Measurements from ENCODE around the gene HRCT1.
"Not testable (repeated sequence)": the region's sequence is repeated elsewhere in the genome, so short reads cannot be mapped to it uniquely, and the experiment has no call there.

The HRCT1 gene

DNA sequence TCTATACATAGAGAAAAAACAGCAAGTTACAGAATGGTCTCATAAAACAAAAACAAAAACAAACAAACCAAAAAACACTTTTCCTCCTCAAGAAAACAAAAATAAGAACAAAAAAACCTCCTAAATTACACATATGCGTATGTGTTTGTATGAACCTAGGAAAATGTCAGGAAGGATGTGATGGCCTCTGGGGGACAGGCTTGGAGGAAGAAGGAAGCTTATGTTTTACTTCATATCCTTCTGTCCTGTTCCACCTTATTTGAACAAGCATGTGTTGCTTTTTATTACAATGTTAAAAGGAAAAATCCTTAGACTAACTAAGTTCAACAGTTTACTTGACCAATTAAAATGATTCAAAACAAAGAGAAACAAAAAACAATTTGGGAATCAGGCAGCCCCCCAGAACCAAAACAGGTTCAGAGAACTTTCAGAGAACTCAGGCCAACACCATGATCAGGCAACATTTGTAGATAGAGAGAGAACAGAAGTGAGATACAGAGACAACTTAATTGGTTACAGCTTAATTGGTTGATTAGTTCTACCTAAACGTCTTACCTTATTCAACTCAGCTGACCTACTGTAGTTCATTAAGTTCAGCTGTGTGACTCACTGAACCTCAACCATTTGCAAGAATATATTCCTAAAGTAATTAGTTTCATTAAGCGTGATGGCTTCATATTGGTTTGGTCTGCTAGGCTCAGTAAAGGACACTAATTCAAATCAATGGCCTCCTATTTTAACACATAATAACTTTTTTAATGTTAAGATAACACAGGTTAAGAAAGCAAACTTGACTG is 13.4 kb downstream of the HRCT1 start:
- no peak for DNase-seq

DNA sequence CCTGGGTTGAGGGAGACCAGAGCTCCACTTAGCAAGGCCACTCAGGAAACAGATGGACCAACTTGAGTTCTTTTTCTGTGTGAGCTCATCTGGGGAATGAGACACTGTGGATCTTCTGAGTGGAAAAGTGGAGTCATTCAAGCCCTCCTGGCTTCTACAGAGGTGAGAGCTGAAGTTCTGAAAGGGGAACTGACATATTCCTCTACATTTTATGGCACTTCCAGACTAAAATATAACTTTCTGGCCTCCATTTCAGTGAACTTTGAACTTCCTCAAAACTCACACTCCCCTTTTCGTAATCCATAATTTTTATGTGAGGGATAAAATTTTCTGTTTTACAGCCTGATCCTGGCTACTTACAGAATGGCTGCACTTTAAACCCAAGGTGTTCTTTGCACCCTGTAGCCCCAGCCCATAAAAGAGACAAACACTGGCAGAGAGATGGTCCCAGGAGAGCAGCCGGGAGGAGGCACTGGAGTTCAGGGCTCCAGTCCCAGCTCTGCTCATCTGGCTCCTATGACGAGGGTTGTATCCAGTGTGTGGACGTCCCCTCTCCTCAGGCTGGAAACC is 14.1 kb downstream of the HRCT1 start:
- no peak for DNase-seq

DNA sequence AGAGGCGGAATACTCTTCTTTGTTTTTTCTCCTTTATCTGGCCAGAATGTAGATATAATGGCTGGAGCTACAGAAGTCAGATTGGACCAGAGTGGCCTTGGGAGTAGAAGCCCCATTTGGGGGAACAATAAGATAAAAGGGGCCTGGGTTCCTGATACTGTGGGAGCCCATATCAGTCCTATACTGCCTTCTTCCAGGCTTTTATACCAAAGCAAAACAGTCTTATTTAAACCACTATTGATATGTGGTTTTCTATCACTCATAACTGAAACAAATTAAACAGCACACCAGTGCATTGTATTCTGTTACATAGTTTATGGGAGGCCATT is 17.6 kb downstream of the HRCT1 start:
- no peak for DNase-seq

DNA sequence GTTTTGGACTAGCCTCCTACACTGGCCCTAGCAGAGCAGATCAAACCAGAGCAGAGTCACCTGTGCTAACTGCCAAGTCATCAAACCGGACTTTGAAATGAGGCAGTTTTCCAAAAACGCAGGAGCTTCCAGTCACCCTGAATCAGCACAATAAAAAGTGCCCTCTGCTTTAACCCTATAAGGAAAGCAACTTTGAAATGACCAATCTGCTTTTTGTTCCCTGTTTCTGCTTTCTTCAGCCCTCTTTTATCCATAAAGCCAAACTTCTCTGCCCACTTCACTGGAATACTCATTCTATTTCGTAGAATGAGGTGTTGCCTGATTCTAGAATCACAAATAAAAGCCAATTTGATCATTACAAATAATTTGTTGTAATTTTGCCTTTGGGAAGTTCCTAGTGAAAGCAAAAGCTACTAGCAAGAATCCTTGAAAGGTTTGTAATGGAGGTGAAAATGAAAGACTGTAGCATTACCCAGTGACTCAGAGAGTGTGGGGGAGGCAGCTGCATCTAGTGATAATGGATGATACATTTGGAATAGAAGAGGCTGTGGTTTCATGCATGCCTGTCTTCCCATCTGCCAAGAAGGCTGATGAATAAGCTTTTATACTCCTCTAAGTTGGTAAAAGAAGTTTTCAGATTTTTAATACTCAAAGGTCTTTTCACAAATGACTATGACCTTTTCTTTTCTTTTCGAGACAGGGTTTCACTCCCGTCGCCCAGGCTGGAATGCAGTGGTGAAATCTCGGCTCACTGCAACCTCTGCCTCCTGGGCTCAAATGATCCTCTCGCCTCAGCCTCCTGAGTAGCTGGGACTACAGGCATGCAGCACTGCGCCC is 18.1 kb downstream of the HRCT1 start:
- DNase-seq, result no peak

DNA sequence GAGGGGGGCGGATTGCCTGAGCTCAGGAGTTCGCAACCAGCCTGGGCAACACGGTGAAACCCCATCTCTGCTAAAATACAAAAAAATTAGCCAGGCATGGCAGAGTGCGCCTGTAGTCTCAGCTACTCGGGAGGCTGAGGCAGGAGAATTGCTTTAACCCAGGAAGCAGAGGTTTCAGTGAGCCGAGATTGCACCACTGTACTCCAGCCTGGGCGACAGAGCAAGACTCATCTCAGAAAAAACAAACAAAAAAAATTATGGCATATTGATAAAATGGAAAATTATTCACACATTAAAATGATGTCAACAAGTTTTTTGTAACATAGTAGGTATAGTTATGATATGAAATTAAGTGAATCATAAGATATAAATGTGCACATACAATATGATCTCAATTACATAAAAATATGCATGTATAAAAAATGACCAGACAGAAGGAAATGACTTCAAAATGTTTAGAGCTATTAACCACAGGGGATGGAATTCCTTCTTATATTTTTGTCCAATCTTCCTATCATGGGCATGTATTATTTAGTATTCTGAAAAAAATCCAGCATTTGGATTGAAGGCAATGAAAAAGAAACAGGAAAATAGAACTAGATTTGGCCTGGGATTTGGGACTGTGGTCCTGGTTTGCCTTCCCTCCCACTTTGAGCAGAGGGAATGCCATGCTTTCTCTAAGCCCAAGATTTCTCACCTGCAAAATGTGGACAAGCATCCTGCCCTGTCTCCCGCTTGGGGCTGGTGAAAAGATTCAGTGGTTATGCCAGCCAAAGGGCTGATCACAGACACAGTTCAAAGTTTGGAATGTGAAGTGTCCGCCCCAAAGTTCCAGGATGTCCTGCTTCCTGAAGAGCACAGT is 22.8 kb downstream of the HRCT1 start:
- DNase-seq, result no peak

DNA sequence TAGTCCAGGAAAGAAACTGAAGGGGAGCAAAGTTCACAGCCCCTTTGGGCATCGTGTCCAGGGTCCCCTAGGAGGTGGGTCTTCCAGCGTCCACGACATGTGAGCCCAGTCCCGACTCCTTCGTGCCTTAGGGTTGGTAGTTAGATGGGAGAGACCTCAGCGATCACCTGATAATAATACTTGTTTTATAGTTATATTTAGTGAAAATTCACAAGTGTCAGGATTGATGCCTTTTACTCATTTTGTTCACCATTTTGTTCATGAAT is 23.4 kb downstream of the HRCT1 start:
- DNase-seq, result no peak

DNA sequence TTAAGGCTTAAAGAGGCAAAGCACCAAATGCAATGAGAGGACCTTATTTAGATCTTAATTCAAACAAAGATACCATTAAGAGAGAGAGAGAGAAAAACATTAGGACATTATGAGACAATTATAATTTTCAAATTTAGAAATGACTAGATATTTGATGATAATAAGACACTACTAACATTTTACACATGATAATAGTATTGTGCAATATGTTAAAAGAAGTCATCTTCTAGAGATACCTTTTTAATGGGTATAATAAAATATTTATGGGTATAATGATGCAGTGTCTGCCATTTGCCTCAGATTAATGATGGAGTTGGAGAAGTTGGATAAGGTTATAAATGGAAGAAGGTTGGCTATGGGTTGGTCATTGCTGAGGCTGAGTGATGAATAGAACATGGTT is 24.5 kb downstream of the HRCT1 start:
- no peak for DNase-seq

DNA sequence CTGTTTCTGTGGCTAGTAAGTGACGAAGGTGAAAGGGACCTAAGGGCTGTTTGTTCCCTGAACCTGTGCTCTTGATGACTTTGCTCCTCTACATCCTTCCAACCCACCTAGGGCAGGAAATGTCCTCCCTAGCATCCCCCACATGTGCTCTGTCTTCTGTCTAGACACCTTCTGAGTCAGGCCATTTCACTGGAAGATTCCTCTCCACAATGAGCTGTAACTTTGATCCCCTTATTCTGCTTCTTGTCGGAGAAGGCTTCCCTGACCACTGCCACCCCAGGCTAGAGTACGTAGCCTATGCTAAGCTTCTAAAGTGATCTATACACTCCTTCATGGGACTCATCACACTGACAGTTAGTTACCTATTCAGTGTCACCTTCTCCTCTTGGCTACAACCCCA is 25.0 kb downstream of the HRCT1 start:
- no peak for DNase-seq

DNA sequence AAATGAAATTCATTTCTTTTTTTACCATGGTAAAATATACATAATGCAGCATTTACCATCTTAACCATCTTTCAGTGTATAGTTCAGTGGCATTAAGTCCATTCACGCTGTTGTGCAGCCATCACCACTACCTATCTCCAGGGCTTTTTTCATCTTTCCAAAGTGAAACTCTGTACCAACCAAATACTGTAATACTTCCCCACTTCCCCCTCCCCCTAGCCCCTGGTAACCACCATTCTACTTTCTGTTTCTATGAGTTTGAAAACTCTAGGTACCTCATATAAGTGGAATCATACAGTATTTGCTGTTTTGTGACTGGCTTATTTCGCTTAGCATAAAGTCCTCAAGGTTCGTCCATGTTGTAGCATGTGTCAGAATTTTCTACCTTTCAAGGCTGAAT is 26.7 kb downstream of the HRCT1 start:
- no peak for DNase-seq

DNA sequence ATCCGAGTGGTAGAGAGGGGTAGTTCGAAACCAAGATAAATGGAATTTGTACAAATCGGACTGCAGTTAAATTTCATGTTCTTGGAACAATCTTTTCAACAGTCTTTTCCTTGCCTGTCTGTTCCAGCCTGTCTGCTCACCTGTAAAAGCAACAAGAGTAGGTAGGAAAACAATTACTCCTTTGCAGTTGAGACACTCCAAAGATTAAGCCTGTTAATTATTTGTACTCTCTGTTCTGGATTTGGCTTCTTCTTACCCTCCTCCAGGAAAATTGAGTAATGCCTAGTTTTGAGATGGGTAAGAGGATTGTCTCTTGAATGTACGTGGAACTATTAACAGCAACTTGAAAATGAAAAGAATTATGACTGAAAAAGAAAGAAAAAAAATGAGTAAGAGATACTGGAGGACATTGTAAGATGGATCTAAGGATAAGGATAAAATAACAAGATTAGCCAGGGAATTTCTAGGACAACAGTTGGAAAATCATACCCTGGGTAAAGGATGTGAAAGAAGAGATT is 27.6 kb downstream of the HRCT1 start:
- no peak for DNase-seq

DNA sequence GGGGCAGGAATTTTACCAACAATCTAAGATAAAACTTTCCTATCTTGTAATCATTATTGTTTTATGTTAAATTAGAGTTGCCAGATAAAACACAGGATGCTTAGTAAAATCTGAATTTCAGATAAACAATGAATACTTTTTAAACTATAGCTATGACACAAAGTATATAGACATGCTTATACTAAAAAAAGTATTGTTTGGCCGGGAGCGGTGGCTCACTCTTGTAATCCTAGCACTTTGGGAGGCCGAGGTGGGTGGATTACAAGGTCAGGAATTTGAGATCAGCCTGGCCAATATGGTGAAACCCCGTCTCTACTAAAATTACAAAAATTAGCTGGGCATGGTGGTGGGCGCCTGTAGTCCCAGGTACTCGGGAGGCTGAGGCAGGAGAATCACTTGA is 28.1 kb downstream of the HRCT1 start:
- DNase-seq, result not testable (repeated sequence)

DNA sequence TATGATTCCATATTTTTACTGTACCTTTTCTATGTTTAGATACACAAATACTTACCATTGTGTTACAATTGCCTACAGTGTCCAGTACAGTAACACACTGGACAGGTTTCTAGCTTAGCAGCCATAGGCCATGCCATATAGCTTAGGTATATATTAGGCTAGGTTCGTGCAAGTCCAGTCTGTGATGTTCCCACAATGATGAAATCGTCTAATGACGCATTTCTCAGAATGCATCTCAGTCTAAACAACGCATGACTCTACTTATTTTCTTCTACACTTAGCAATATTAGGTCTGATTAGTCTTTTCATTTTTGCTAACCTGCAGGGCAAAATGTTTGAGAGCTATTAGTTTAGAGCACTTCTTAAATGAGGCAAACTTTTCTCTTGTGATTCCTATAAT is 29.3 kb downstream of the HRCT1 start:
- DNase-seq, result no peak

DNA sequence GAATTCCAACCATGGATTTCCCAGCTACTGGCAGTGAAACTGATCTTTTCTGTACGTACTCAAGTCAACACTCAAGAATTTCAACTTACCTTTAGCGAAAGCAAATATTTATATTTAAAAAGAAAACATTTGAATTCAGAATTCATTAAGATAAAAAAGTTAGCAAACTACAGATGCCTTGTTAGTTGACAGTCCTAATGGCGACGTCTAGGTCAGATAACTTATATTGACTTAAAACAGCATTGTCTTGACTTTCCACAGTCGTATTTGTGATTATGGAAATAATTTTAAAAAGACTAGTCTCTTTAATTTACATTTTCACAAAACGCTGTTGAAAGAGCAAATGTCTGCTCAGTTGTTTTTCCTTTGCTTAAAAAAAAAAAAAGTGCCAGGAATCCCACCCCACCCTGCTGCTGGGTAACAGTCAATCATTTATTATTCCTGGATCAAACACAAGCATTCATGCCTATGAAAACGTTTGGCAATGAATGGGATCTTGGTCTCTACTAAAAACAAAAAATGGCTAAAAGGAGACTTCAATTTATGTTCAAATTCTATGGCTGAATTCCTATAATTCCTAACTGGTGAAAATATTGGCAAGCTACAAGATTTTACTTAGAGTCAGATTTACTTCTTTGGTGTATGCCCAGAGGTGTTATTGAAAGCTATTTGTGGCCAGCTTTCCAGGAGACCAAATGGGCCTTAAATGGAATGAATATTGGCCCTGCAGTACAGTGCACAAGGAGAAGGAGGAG is 29.9 kb downstream of the HRCT1 start:
- no peak for DNase-seq

DNA sequence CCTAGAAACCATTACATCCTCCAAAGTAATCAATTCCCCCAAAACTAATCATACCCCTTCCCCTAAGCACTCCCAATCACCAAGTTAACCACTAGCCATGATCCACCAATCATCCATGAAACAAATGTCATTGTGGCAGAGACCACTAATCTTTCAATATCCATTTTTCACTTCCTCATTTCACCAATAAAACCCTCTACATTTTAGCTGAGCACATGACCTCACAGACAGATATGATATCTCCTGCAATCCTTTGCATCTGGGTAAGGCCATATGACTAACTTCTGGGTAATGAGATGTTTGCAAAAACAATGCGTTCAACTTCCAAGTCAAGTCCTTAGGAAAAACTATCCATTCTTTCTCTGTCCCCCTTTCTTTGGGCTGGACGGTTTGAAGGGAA is 31.2 kb downstream of the HRCT1 start:
- no peak for DNase-seq

DNA sequence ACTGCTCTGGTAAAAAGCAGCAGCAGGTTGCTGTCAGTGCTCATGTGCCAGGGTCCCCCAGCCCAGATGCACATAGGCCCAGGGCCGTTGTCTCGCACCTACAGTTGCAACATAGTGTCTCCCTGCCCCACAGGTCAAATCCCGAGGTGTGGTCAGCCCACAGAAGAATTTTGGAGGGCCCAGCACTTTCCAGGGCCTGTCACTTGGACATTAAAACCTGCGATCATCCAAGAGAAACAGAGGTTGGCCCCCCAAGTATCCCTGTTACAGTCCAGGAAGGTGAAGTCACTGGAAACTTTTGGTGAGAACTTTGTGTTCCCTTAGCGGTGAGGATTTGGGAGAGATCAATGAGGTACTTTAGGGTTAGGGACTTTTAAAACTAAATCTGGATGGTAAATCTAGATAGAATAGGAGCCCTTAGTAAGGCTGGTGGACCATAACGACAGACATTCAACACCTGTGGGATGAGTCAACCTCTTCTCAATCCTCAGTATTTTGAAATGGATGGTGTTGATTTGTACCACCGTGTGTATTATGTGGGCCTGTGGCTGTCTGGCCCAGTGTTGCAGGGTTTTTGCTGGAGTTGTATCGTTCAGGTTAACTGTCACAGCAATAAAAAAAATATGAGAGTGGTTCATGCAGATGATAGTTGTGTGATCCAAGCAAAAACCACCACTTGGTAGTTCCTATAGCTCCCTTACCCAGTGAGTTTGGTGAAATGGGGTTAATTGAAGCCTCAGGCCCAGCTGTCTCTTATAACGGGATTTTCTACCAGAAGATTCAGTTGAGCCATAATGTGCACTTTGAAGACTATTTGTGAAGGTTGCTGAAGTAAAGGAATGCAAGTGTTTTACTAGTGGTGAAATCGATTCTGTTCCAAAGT is 32.7 kb downstream of the HRCT1 start:
- DNase-seq, result no peak

DNA sequence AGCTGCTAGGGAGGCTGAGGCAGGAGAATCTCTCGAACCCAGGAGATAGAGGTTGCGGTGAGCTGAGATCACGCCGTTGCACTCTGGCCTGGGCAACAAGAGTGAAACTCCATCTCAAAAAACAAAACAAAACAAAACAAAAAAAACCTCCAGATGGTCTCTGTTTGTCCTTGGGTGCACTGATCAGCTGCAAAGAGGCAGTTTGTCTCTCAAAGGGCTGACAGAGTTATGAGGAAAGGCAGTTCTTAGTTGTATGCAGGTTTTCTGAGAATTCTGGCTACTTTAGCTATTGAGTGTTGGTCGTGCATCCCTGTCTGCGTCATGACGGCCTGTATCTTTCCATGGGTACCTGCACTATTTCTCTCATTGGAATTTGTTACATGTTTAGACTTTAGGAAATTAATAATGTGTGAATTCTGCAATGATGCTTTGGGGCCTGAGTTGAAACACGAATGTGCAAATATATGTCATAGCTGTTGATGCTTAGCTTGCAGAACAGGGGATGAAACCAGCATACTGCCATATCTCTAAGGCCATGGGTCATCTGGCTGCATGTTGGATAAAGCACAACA is 33.8 kb downstream of the HRCT1 start:
- no peak for DNase-seq

DNA sequence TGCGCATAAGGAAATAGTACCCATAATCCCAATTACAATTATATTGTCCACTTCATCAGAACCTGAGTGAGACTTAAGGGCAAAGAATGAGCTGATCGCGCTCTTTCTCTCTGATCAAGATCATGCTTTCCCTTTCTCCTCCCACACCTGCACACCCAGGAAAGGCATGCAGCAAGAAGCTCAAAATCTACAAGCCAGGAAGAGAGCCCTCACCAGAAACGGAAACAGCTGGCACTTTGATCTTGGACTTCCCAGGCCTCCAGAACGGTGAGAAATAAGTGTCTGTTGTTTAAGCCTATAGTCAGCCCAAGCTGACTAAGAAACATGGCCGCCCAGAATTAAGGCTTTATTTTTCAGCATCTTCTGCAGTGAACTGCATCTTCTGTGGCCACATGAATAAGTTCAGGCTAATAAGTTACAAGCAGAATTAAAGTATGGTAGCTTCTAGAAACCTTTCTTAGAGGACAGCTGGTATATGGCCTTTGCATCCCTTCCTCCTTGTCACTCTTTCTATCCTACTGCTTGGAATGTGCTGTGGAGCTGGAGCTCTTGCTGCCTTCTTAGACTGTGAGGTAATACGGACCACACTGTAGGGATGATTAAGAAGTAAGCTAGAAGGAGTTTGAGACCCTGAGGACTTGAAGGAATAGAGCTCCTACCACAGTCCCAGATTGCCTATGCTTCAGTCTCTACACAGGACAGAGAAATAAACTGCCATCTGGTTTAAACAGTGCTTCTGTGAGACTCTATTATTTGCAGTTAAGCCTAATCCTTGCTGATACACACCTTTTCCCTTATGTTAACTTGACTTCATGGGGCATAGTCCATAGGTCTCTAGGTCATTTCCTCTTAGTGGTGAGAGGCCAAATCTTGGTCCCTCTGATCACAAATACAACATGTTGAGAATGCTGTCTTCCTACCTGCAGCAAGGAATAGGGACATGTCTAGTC is 34.7 kb downstream of the HRCT1 start:
- no peak for DNase-seq

DNA sequence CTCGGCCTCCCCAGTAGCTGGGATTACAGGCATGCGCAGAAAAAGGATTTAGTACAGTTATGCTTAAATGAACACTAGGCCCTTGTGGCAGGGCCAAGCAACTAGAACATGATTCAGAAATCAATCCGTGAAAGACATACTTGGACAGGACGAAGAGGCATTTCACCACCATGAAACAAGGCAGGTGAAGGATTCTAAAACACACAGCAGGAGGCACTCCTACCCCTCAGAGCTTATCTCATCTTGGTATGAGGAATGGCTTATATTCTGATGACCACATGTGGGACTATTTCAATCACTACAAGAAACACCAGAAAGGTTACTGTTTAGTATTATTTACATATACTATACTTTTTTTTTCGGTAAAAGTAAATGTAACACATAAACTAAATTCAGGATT is 36.3 kb downstream of the HRCT1 start:
- DNase-seq, result no peak

DNA sequence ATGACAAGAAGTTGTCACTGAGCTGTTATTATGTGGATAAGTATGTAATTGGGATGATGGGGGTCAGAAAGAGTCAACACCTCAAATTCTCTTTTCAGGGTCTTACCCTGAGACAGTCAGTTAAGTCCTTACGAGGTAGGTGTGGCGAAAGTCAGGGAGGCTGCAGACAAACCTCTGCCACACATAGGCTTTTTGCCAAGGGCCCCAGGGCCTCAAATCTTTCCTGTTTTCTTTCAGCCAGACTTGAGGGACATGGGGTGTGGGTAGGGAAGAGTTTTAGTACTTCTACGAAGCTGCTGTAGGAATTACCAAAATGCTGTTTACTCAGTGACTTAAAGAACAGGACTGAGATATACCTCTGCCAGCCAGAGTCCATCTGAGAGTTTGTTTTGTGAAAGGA is 38.2 kb downstream of the HRCT1 start:
- DNase-seq, result no peak

DNA sequence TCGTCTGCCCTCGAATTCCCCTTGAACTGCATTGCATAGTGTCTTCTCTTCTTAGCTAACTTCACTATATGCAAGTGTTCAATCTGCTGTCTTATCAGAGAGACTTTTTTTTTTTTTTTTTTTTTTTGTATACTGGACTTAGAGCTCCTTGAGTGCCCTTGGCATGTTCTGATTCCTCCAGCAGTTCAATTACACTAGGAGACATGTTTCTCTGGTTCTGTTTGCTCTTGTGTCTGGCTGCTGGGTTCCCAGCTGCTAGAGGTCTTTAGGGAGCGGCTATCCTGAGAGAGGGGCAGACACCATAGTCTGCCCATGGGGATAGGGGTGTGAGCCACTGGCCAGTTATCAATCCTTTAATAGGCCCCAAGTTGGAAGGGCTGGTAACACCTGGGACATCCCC is 38.8 kb downstream of the HRCT1 start:
- DNase-seq, result no peak

Data from DMS 273 treated with DMSO at 0.1 percent for 48 hours (cell line).